ENCODE results near the gene ZNF235.
"Not testable (repeated sequence)": the region's sequence is repeated elsewhere in the genome, so short reads cannot be mapped to it uniquely, and the experiment has no call there.

ZNF235 gene

DNA sequence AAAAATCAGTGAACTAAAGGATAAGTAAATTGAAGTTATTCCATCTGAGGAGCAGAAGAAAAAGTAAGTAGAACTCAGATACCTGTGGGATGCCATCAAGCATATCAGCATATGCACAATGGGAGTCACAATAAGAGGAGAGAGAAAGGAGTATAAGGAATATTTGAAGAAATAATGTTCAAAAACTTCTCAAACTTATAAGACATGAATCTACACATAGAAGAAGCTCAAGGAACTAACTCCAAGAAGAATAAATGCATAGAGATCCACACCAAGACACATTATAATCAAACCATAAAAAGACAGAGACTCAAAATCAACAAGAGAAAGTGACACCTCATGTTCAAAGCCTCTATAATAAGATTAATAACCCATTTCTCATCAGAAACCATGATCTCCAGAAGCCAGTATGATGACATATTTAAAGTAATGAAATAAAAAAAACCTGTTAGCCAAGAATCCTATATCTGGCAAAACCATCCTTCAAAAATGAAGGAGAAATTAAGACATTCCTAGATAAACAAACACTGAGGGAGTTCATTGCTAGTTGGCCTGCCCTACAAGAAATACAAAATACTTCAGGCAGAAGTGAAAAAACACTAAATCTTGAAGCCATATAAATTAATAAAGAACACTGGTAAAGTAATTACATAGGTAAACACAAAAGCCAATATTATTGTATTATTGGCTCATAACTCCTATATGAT lies 49.0 kb downstream of the ZNF235 start:
- no peak for DNase-seq

DNA sequence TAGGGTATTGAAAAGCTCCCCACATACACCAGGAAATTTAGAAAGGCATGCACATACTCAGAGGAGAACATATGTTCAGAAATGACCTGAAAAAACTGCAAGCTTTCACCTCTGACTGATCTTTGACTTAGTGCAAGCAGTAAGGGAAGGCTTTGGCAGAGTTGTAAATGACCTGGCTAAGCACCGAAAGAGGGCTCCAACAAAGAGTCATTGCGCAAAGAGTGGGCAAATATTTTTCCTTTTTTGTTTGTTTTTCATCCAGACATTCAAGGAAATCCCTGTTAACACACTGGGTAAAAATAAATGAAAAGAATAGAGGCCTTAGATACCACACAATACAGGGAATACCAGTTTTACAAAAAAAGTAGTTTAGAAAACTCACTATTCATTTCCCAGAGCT lies 50.3 kb downstream of the ZNF235 start:
- DNase-seq = no peak

DNA sequence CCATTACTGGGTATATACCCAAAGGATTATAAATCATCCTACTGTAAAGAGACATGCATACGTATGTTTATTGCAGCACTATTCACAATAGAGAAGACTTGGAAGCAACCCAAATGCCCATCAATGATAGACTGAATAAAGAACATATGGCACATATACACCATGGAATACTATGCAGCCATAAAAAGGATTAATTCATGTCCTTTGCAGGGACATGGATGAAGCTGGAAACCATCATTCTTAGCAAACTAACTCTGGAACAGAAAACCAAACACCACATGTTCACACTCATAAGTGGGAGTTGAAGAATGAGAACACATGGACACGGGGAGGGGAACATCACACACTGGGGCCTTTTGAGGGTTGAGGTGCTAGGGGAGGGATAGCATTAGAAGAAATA lies 51.4 kb downstream of the ZNF235 start:
- not testable (repeated sequence) for DNase-seq

DNA sequence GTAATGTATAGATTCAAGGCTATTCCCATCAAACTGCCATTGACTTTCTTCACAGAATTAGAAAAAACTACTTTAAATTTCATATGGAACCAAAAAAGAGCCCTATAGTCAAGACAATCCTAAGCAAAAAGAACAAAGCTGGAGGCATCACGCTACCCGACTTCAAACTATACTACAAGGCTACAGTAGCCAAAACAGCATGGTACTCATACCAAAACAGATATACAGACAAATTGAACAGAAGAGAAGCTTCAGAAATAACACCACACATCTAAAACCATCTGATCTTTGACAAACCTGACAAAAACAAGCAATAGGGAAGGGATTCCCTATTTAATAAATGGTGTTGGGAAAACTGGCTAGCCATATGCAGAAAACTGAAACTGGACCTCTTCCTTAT lies 52.5 kb downstream of the ZNF235 start:
- DNase-seq = not testable (repeated sequence)

DNA sequence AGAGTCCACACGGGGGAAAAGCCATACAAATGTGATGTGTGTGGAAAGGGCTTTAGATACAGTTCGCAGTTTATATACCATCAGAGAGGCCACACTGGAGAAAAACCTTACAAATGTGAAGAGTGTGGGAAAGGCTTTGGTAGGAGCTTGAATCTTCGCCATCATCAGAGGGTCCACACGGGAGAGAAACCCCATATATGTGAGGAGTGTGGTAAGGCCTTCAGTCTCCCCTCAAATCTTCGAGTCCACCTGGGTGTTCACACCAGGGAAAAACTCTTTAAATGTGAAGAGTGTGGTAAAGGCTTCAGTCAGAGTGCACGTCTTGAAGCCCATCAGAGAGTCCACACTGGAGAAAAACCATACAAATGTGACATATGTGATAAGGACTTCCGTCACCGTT lies 68.4 kb downstream of the ZNF235 start:
- no peak for DNase-seq

All from activated CD4-positive, alpha-beta T cell treated with anti-CD3 and anti-CD28 coated beads, Interleukin-2, amount 50 U/mL, for 48 hours (primary cell).